GM12873 (cell line): Measurements from ENCODE around the gene BNIP5.

Source experiments
- TF ChIP-seq, protein P1 (sequence below): IDR thresholded peaks from 2 replicates; pipeline ENCODE4 v1.5.1; 2012; ENCODE audit warnings: low read depth, mild to moderate bottlenecking, moderate library complexity, low read length, control low read depth; ENCODE audit not compliant: insufficient read depth; ENCODE audit errors: missing control alignments

Gene BNIP5

GRCh38 chr6:36378243-36378920, 41.7 kb upstream of the BNIP5 start:
- TF ChIP-seq, protein P1, sequence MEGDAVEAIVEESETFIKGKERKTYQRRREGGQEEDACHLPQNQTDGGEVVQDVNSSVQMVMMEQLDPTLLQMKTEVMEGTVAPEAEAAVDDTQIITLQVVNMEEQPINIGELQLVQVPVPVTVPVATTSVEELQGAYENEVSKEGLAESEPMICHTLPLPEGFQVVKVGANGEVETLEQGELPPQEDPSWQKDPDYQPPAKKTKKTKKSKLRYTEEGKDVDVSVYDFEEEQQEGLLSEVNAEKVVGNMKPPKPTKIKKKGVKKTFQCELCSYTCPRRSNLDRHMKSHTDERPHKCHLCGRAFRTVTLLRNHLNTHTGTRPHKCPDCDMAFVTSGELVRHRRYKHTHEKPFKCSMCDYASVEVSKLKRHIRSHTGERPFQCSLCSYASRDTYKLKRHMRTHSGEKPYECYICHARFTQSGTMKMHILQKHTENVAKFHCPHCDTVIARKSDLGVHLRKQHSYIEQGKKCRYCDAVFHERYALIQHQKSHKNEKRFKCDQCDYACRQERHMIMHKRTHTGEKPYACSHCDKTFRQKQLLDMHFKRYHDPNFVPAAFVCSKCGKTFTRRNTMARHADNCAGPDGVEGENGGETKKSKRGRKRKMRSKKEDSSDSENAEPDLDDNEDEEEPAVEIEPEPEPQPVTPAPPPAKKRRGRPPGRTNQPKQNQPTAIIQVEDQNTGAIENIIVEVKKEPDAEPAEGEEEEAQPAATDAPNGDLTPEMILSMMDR = no peak

DNA sequence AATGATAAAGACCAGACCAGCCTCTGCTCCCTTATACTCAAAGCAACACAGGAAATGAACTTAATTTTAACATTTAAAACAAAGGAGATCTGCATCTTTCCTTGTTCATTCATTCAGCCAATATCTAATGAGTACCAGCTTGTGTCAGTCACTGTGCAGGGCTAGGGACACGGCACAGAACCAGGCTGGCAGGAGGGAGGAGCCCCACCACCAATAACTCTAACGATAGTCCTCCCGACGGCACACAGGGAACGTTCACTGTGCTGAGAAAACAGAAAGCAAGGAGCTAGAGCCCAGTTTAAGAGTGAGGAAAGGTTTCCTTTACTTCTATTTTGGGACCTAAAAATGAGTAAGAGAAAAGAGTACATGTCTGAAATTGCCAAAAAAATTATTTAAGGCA, 40.9 kb upstream of the BNIP5 start:
- TF ChIP-seq, protein P1 = no peak

DNA sequence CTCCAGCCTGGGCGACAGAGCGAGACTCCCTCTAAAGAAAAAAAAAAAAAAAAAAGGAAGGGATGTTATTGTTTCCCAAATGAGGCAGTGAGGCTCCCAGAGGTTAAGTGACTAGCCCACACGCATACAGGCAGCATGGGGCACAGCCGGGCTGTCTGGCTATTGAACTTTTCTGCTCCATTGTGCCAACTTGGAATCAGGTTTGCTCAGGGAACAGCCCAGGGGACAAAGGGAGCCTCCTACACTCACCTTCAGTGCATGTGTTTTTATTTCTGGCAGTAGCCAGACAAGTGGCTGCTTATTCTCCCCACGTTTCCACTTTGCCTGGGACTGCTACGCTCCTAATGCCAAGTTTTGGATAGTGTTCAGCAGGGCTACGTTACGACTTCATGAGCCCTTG, 40.1 kb upstream of the BNIP5 start:
- TF ChIP-seq, protein P1 = no peak

GRCh38 chr6:36376183-36376582, 39.5 kb upstream of the BNIP5 start:
- TF ChIP-seq, protein P1 = no peak

DNA sequence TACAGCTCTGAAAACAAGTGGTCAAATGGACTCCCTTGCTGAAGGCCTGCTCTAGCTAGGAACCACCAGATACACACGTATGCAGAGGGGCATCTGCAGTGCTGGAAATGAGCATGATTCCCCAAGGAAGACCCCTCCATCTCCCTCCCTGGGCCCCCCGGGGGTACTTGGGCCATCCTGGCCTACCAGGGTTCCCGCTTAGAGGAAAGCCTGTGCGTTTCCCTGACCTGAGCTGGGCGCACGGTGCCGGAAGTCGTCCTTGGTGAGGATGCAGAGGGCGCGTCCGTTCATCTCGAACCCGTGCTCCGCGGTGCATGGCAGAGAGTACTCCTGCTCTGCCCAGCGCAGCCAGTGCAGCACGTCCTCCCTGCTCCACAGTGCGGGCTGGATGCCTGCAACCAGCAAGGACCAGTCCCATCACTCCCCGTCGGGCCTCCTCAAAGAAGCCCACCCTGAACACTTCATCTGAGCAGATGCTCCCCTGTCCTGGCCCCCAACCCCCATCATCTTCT, 39.0 kb upstream of the BNIP5 start:
- TF ChIP-seq, protein P1 = no peak

DNA sequence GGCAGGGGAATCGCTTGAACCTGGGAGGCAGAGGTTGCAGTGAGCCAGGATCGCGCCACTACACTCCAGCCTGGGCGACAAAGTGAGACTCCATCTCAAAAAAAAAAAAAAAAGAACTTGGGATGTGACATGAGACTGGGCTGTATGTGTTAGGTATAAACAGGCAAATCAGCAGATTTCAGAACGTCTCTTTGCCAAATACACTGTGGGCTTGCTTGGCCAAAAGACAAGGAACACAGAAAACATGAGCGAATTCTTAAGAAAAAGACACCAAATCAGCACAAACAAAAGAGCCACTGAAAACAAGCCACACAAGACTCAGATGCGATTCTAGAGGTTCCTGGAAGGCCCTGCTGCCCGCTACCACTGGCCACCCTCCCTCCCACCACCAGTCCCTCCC, 38.3 kb upstream of the BNIP5 start:
- TF ChIP-seq, protein P1 = no peak

- TF ChIP-seq, protein P1 = no peak
These were observed 37.5 kb upstream of the BNIP5 start for GRCh38 chr6:36374194-36374593.
